GM19467 (cell line): Measurements from ENCODE around the gene OSBPL7.

Experiments used
- ATAC-seq: cut with Tn5 transposase; IDR thresholded peaks from one replicate; pipeline ENCODE4 v1.9.1; 2021; ENCODE audit warnings: mild to moderate bottlenecking, moderate library complexity; ENCODE audit not compliant: unreplicated experiment

The OSBPL7 gene

DNA sequence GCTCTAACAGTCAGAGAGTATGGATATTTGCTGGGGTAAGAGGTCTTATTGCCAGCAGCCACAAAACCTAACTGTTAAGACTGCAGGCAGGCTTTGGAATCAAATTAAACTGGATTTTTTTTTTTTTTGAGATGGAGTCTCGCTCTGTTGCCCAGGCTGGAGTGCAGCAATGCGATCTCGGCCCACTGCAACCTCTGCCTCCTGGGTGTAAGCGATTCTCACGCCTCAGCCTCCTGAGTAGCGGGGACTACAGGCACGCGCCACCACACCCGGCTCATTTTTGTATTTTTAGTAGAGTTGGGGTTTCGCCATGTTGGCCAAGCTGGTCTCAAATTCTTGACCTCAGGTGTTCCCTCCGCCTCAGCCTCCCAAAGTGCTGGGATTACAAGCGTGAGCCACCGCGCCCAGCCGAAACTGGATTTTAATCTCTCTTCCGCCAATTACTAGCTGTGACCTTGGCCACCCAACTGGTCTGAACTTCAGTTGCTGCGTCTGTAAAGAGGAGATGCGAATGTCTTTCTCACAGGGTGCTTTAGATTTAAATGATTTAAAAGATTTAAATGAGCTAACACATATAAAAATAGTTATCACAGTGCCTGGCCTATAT is 8.9 kb upstream of the OSBPL7 start:
- ATAC-seq, result no peak

DNA sequence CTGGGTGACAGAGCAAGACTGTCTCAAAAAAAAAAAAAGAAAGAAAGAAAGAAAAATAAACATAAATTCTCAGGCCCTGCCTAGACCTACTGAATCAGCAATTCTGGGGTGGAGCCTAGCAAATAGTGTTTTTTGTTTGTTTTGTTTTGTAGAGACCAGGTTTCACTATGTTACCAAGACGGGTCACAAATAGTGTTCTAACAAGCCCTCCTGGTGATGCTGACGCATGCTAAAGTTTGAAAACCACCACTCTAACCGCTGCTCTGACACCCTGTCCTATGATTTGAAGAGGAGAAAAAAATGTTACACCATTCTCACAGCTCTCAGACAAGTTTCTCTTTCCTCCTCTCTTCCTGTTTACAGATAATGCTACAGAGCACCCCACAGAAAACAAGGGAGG is 8.3 kb upstream of the OSBPL7 start:
- ATAC-seq, result no peak

DNA sequence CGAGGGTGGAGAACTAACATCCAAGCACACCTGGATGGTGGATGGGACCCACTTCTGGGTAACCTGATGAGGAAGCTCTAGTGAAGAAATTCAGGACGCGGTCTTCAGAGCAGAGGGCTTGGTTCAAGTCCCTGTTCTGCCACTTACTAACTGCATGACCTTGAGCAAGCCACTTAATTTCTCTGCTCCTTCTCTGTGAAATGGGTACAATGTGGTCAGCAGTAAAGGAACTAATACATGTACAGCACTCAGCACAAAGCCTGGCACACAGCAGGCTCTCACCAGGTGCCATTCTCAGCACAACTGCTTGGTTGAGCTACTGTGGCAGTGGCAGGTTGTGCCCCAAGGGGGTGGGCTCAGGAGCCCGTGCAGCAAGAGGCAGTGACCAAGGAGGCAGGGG is 1.9 kb upstream of the OSBPL7 start:
- no peak for ATAC-seq

DNA sequence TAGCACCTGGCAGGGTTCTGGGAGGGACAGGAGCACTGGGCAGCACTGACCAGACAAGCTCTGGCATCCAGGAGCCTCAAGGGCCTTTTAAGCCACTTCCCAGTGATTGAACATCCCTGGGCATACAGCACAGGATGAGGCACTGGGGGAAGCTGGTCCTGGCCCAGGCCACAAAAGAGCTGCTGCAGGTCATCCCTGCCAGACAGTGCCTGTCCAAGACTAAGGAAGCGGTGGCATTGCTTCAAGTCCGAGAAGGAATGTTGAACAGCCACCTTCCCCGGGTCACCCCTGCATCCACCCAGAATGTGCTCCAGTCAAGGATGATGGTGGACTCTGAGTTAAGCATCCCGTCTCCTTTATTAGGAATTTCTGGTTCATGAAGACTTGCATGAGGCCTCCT is 1.2 kb upstream of the OSBPL7 start:
- no peak for ATAC-seq

DNA sequence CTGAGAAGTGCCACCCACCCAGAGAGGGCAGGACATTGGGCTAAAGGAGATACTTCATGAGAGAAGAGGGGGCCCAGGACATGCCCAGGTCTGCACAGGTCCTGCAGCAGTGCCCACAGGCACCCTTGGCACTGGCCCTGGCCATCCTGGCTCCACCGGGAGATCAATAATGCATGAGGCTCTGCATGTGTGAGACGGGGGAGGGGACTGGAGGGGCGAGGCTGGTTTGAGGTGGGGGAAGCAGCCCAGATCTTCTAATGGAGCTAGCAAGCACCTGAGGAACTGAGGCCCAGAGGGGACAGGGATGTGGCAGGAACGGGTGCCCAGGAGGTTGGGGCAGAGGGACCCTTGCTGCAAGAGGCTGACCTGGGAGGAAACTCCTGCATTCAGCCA is 567 bp downstream of the OSBPL7 start:
- ATAC-seq, result no peak

DNA sequence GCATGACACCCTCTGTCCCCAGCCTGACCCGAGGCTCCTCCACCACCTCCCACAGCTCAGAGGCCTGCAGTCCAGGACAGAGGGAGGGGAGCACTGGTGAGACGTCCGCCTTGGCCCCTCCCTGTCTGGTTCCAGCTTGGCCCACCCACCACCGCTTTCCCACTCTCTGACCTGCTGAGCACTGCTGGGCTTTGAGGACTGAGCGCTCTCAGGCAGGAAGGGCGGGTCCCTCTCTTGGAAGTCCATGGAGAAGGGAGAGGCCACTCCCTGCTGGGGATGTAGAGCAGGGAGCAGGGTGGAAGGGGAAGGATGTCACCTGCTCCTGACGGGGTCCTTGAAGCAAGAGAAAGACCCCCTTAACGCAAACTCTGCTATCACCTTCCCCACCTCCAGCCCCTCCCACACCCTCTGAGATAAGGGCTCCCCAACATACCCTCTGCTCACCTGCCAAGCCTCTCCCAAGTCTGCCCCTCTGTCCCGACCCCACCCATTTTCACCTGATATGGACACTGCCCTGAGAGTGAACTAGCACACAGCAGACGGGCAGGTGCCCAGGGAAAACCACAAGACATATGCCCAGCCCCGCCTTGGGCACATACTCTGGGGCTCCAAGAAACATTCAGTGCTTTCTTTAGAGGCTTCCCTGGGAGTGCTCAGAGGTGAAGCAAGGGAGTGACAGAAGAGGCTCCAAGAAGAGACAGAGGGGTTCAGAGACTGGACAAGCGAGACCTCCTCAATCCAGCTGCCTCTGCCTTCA is 1.4 kb downstream of the OSBPL7 start:
- no peak for ATAC-seq

DNA sequence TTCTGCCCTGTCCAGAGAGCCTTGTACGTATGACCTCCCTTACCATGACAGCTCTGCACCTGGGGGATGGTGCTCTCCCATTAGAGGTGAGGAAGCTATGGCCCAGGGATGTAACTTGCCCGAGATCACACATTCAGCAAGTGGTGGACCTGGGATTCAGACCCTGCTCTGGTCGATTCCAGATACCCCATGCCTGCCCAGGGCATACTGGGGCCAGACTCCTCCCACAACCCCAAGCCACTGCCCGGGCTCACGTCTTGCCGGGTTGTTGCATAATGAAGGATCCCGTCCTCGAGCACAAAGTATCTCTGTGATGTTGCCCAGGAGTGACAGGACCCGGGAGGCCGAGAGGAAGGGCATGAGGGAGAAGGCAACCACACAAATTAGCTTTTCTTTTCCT is 2.1 kb downstream of the OSBPL7 start:
- no peak for ATAC-seq

DNA sequence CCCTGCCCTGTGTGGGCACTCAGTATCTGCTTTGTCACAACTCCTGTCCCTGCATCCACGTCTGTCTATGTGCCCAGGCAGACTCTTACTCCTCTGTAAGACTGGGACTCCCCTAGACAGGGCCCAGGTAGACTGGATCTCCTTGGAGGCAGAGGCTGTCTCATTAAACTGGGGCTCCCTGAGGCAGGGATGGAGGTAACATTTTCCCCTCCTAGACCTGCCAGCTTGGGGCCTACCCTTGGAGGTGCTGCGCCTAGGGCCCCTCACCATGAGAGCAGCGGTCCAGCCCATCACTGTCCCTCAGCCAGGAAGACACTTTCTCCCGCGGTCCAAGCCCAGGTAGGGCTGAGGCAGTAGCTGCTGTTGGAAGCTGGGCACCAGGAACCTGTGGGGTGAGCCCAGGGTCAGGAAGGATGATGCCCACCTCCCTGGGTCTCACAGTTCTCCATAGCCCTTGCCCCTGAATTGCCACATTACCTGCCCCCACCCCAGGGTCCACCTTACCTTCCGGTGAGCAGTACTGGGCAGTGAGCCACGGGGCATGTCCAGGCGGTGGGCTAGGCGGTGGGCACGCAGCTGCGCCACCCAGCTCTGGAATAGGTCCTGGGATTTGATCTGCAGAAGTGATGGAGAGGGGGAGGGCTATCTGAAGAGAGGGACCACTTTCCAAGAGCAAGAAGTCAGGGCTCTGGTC is 3.4 kb downstream of the OSBPL7 start:
- ATAC-seq, result no peak

DNA sequence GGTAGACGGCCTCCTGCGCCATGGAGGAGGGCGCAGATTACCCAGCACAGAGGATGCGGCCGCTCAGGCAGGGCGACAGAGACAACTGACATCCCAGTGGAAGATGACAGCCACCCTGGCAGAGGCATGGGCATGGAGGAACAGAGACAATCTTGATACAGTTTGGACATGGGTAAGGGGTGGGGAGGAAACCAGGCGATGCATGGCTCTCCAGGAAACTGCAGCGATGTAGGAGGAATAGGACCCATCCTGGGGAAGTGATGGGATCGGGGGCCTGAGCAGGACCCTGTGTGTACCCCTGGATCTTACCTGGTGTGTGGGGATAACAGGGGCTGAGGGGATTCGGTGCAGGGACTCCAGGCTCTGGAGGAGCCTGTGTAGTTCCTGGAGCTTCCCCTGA is 4.6 kb downstream of the OSBPL7 start:
- no peak for ATAC-seq

DNA sequence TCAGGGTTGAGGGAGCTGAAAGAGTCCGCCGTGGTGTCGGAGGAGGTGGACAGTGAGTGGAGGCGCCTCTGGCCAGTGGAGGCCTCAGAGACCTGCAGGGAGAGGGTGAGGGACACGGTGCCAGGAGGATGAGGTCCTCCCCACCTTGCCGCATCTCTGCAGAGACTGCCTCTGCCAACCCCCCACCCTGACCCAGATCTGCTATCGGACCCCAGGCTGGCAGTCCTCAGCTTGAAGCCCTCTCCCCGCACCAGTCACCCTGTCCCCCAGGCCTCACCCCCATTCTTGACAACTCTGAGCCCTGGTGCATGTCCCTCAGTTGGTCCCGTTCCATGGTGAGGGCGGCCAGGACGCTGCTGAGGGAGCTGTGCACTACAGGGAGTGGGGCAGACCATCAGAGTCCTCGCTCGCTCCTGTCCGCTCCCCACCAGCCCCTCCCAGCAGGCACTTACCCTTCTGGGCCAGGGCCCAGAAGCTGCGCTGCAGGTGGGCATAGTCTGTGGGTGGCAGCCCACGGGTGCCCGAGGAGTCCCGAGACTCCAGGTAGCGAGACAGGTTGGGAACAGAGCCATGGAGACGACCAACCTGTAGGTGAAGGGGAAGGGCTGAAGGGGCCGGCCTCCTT is 5.4 kb downstream of the OSBPL7 start:
- no peak for ATAC-seq

DNA sequence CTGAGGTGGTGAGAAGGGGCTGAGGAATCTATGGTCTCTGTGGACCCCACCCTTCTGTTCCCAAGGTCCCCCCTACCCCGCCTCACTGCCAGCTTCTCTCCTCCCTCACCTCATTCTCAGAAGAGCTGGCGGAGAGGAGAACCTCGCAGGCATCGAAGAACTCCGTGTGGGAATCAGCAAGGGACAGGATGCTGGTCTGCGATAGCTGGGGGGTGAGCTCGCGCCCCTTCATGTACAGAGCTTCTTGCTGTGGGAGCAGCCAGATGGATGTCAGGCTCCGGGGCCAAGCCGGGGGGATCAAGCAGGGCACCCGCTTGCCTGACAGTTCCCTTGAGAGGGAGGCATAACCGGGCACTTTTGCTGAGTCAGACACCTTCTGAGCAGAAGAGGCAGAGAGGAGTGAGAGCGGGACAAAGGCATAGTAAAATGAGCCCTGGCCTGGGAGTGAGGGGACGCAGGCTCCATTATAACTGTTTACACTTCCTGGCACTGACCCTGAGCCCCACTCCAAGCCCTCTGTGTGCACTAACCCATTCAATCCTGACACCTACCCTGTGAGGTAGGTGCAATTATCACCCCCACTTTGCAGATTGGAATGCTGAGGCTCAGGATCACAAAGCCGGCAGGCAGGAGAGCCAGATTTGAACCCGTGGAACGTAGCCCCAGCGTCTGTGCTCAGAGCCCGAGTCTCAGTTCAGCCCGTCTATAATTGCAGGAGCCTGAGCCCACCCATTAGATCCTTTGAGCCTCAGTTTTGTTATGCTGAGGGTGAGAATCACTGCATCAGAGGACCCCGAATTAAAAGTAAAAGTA is 6.3 kb downstream of the OSBPL7 start:
- no peak for ATAC-seq

DNA sequence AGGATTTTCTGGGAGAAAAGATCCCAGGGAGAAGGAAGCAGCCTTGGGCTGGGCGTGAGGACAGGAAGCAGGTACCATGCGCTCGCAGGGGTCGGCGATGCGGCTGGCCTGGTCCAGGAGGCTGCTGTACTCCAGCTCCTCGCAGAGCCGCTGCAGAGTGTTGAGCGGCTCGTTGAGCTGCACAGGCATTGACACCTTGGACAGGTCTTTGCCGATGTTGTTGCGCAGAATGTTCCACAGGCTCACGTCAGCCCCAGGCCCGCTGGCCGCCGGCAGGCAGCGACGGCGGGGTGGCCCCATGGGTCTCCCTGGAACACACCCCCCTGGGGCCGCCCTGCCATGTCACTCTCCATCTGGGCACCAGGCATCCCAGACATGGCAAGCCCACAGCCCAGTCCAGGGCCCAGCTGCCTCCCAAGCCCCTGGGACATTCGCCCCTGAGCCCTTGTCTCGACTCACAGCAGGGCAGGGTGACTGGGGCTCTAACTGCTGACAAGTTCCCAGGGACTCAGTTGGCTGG is 8.0 kb downstream of the OSBPL7 start:
- ATAC-seq, result no peak

DNA sequence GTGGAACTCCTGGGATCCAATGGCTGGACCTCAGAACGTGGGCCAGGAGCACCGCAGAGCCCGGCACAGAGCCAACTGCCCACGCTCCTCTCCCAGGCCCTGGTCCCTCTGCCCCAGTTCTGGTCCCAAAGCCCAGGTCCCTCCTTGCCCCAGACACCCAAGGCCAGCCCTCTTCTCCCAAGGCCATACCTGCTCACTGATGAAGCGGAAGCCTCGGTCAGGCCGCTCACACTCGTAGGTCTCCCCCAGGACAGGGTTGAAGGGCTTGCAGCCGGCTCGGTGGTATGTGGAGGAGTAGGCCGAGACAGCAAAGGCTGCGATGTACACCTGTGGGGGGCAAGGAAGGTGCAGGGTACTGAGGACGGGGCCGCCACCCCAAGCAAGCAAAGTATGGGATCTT is 8.5 kb downstream of the OSBPL7 start:
- no peak for ATAC-seq

DNA sequence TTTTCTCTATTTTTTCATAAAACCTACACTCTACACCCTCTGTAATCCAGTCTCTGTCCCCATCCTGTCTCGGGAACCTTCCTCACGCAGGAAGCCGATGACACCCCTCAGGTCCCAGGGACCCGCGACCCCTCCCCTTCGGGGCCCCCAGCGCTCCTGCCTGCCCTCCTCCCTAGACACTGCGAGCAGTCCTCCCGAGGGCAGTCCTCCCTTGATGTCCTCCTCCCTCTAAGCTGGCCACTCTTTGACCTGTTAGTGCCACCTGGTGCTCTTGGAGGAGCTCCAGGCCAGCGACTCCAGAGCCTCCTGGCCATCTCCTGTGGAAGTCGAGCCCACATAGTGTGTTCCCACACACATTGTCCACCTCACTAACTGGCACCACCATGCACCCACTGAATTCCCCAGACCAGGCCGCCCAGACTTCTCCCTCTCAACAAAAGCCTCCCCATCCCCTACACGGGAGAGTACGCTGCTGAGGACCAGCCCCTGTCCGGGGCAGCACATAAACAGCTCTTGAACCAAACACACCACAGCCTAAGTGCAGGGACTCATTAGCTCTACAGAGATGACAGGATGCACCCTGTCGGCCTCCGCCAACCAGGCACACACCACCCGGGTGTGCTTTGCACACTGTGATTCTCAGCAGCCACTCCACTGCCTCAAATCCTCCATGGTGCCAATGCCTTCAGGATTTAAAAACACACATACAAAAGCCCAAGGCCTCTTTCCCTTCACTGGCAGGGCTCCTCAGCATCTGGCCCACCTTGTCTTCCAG is 9.3 kb downstream of the OSBPL7 start:
- no peak for ATAC-seq

DNA sequence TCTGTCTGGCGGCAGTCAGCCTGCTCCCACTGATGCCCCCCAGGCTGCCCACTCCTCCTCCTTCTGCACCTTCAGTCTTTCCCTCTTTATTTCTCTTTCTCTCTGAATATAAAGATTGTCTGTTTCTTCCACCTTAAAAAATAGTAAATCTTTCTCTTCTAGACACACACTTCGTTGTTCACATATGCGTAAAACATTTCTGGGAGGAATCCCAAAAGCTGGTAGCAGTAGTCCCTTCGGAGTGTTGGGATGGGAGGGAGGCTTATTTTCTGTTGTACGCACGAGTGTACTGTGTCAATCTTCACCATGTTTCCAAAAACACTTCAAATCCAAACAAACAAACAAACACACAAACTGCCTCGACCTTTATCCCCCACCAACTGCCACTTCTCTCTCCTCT is 9.9 kb downstream of the OSBPL7 start:
- ATAC-seq, result no peak

DNA sequence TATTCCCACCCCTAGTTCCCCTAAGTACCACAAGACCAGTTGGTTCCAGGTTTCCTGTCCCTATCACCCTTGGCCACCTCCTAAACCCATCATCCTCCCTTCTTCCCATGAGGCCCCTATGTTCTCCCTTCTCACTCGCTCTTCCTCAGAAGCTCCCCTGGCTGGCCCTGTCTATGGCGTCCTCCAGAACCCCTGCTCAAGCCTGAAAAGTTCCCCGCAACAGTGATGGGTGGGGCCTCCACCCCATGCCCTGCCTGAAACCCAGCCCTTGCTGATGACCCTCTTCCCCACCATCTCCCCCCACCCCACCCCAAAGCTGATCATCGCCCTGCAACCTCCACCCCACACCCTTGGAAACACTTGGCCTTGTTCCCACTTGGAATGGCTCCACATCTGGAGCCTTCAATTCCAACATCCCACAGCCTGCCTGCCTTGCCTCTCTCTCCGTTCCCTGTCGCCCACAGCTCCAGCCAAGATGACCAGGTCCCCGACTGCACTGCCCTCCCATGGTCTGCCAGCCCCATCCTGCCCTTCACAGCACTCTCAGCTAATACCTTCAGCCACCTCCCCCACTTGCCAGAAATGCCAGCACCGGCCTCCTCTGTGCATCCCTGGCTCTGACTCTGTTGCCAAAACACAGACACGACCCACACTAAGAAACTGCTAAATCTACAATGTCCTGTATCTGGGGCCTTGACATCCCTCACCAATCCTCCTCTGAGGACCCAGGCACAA is 10.5 kb downstream of the OSBPL7 start:
- no peak for ATAC-seq

DNA sequence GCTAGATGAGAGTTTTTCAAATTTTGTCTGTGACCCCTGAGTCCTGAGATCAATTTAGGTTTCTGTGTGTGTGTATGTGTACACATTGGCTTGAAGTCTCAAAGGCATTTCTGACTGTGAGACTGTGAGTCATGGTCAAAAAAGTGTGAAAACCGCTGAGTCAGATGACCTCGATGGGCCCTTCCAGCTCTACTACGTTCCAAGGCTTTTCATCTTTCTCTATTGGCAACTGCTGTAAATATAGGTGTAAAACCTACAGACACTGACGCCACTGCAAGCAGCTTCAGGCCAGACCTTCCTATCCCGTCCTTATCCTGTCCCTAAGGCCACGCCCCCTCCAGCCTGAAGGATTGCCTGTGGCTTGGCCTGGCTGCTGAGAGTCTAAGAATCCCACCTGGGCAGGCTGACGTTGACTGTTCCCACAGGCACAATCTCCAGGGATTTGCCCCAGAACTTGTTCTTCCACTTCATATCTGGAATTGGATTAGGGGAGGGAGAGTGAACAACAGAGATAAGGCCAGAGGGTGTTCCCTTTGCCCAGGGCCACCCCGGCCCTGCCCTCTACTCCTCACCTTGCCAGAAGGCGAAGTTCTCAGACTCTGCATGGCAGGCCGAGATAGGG is 11.3 kb downstream of the OSBPL7 start:
- no peak for ATAC-seq

DNA sequence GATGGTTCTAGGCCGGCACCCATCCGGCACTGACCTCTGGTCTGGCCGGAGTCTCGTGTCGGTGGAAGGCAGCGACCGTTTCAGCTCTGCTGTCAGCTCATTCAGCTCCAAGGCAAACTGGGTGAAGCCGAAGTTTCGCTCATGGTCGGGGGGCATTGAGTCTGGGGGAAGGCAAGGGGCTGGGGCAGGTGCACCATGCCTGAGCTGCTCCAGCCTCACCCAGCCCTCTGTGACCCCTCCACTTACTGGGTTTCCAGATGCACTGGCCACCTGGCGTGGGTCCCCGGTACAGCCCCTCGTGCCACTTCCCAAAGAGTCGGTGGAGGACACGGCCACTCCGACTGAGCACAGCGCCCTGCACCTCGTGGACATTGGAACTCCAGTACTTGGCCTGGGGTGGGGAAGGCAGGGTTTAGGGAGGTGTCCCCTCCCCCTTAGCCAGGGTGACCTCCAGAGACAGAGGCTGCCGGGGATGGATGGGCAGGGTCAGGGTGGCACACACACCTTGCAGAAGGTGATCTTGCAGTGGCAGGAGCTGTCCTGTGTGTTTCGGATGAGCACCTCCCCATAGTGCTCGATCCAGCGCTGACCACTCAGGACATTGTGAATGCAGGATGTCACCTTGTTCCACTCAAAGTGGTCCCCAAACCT is 12.6 kb downstream of the OSBPL7 start:
- ATAC-seq, result no peak
